ENCODE data around the gene CTNNA3. TPM values are rescaled to one million over a fixed set of nuclear protein-coding genes. Genes with fewer than 3 reads are reported as not detected.

CTNNA3 gene
- total RNA-seq, 1 experiment from 2014 or later = 0.20 TPM

- Mint-ChIP-seq H3K36me3 (ENCODE audit: insufficient read depth, unreplicated experiment) (no peaks in the 10 kb centered on the region), H3K4me3 (ENCODE audit: unreplicated experiment) (no peak overlapping the region), H3K4me1 (ENCODE audit: low read depth, unreplicated experiment) (no peaks in the 10 kb centered on the region), H3K27ac (ENCODE audit: unreplicated experiment) (no peak overlapping the region), H3K9me3 (ENCODE audit: unreplicated experiment) (no peaks in the 10 kb centered on the region), H3K27me3 (ENCODE audit: insufficient read depth, unreplicated experiment) (no peaks in the 10 kb centered on the region)
- Histone ChIP-seq H3K36me3 (ENCODE audit: control insufficient read depth, insufficient read depth, low read length) (no peaks in the 10 kb centered on the region), H3K27me3 (replicated peaks; ENCODE audit: control insufficient read depth, insufficient read depth, low read length) (no peaks in the 10 kb centered on the region), H3K9me3 (no peaks in the 10 kb centered on the region), H3K4me1 (no peaks in the 10 kb centered on the region), H3K4me3 (ENCODE audit: low read depth, low read length) (no peak overlapping the region)
- ChIA-PET POLR2A (no interaction called here), CTCF (no interaction called here)
- BruUV-seq (replicated peaks) = no TSS peak
- intact Hi-C loops (cut with micrococcal nuclease; ENCODE audit: unreplicated experiment) = no loop called here
- DNase-seq = no peak
- TF ChIP-seq, protein P1, sequence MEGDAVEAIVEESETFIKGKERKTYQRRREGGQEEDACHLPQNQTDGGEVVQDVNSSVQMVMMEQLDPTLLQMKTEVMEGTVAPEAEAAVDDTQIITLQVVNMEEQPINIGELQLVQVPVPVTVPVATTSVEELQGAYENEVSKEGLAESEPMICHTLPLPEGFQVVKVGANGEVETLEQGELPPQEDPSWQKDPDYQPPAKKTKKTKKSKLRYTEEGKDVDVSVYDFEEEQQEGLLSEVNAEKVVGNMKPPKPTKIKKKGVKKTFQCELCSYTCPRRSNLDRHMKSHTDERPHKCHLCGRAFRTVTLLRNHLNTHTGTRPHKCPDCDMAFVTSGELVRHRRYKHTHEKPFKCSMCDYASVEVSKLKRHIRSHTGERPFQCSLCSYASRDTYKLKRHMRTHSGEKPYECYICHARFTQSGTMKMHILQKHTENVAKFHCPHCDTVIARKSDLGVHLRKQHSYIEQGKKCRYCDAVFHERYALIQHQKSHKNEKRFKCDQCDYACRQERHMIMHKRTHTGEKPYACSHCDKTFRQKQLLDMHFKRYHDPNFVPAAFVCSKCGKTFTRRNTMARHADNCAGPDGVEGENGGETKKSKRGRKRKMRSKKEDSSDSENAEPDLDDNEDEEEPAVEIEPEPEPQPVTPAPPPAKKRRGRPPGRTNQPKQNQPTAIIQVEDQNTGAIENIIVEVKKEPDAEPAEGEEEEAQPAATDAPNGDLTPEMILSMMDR (IDR thresholded peaks at IDR 0.05; ENCODE audit: insufficient read depth in 1 of 2, low read depth in 1 of 2, low read length in 1 of 2, severe bottlenecking in 1 of 2, unreplicated experiment in 1 of 2) = no peak
Observed at GRCh38 chr10:66836057-66836456, 859.9 kb downstream of the CTNNA3 start.

DNA sequence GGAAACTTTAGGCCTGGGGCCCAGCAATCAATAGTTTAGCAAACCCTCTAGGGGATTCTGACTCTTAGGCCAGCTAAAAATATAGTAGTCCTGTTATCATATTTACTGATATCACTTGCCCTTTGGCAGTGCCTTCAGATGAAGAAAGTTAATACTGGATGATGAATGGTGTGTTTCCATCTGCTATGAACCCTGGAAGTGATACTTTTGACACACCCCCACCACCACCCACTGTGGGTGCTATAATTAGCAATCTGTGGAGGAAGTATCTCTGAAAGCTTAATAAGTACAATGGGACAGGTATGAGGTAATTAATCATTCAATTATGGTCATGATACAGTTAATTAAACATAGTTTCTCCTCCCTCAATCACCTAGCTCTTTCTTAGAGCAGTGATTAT is 860.6 kb downstream of the CTNNA3 start:
- Mint-ChIP-seq H3K4me1 (ENCODE audit: low read depth, unreplicated experiment) (no peaks in the 10 kb centered on the region), H3K27me3 (ENCODE audit: insufficient read depth, unreplicated experiment) (no peaks in the 10 kb centered on the region), H3K4me3 (ENCODE audit: unreplicated experiment) (no peak overlapping the region), H3K27ac (ENCODE audit: unreplicated experiment) (no peak overlapping the region), H3K9me3 (ENCODE audit: unreplicated experiment) (no peaks in the 10 kb centered on the region), H3K36me3 (ENCODE audit: insufficient read depth, unreplicated experiment) (no peaks in the 10 kb centered on the region)
- Histone ChIP-seq H3K27me3 (replicated peaks; ENCODE audit: control insufficient read depth, insufficient read depth, low read length) (no peaks in the 10 kb centered on the region), H3K9me3 (no peaks in the 10 kb centered on the region), H3K4me3 (ENCODE audit: low read depth, low read length) (no peak overlapping the region), H3K4me1 (no peaks in the 10 kb centered on the region), H3K36me3 (ENCODE audit: control insufficient read depth, insufficient read depth, low read length) (no peaks in the 10 kb centered on the region)
- no TSS peak for BruUV-seq (replicated peaks)
- CTCF ChIA-PET = no interaction called here
- intact Hi-C loops (cut with micrococcal nuclease; ENCODE audit: unreplicated experiment) = no loop called here
- DNase-seq = no peak
- POLR2A ChIA-PET = no interaction called here
- TF ChIP-seq, protein P1 (IDR thresholded peaks at IDR 0.05; ENCODE audit: insufficient read depth in 1 of 2, low read depth in 1 of 2, low read length in 1 of 2, severe bottlenecking in 1 of 2, unreplicated experiment in 1 of 2) = no peak

- DNase-seq = no peak
- no peaks in the 10 kb centered on the region for H3K36me3 Mint-ChIP-seq (ENCODE audit: insufficient read depth, unreplicated experiment)
- no peaks in the 10 kb centered on the region for H3K27me3 Mint-ChIP-seq (ENCODE audit: insufficient read depth, unreplicated experiment)
- intact Hi-C loops (cut with micrococcal nuclease; ENCODE audit: unreplicated experiment) = no loop called here
- no peaks in the 10 kb centered on the region for H3K9me3 Mint-ChIP-seq (ENCODE audit: unreplicated experiment)
- ChIA-PET POLR2A (no interaction called here), CTCF (no interaction called here)
- no peaks in the 10 kb centered on the region for H3K4me1 Mint-ChIP-seq (ENCODE audit: low read depth, unreplicated experiment)
- Histone ChIP-seq H3K9me3 (no peaks in the 10 kb centered on the region), H3K4me3 (ENCODE audit: low read depth, low read length) (no peak overlapping the region), H3K36me3 (ENCODE audit: control insufficient read depth, insufficient read depth, low read length) (no peaks in the 10 kb centered on the region), H3K4me1 (no peaks in the 10 kb centered on the region), H3K27me3 (replicated peaks; ENCODE audit: control insufficient read depth, insufficient read depth, low read length) (no peaks in the 10 kb centered on the region)
- TF ChIP-seq, protein P1 (IDR thresholded peaks at IDR 0.05; ENCODE audit: insufficient read depth in 1 of 2, low read depth in 1 of 2, low read length in 1 of 2, severe bottlenecking in 1 of 2, unreplicated experiment in 1 of 2) = no peak
- no peak overlapping the region for H3K4me3 Mint-ChIP-seq (ENCODE audit: unreplicated experiment)
- H3K27ac Mint-ChIP-seq (ENCODE audit: unreplicated experiment) = no peak overlapping the region
- BruUV-seq (replicated peaks) = no TSS peak
Observed at GRCh38 chr10:66834802-66835201, 861.2 kb downstream of the CTNNA3 start.

Measured in Caco-2 (cell line).